HepG2 (cell line): ENCODE results near the gene MBLAC1. TPM values are rescaled to one million over a fixed set of nuclear protein-coding genes. Genes with fewer than 3 reads are reported as not detected.

Experiments used
- CENPT ChIP-seq: sonication (generic); formaldehyde crosslinking; IDR thresholded peaks from 2 replicates; pipeline ENCODE4 v1.8.0; 2022; ENCODE audit warnings: low read depth, mild to moderate bottlenecking, moderate library complexity, missing genetic modification reagents
- DZIP1 ChIP-seq: sonication (generic); formaldehyde crosslinking; IDR thresholded peaks from 2 replicates; pipeline ENCODE4 v1.5.0; 2020; ENCODE audit warnings: mild to moderate bottlenecking, missing genetic modification reagents
- GABPB1 ChIP-seq: IDR thresholded peaks from 2 replicates; pipeline ENCODE4 v1.6.1; 2016; ENCODE audit warnings: mild to moderate bottlenecking, missing genetic modification reagents, moderate library complexity, missing compliant biosample characterization
- HHEX ChIP-seq: IDR thresholded peaks from 2 replicates; pipeline ENCODE4 v1.6.1; 2016; ENCODE audit warnings: control low read depth
- MIXL1 ChIP-seq: IDR thresholded peaks from 2 replicates; pipeline ENCODE4 v1.6.1; 2016
- MNT ChIP-seq: fragments of 450-650 bp; IDR thresholded peaks from 2 replicates; pipeline ENCODE4 v1.6.1; 2016
- NCOA1 ChIP-seq: sonication (generic); formaldehyde crosslinking; IDR thresholded peaks from 2 replicates; pipeline ENCODE4 v1.9.0; 2021; ENCODE audit warnings: missing genetic modification reagents
- NFE2 ChIP-seq: sonication (generic); formaldehyde crosslinking; IDR thresholded peaks from 2 replicates; pipeline ENCODE4 v1.4.0; 2020; ENCODE audit warnings: missing genetic modification reagents
- NR1H2 ChIP-seq: sonication (generic); formaldehyde crosslinking; IDR thresholded peaks from 2 replicates; pipeline ENCODE4 v1.8.1; 2022; ENCODE audit warnings: low read depth, missing genetic modification reagents, borderline replicate concordance
- NR2C2 ChIP-seq: sonication (generic); formaldehyde crosslinking; IDR thresholded peaks from 2 replicates; pipeline ENCODE4 v1.4.0; 2020; ENCODE audit warnings: missing genetic modification reagents, mild to moderate bottlenecking, moderate library complexity, borderline replicate concordance
- PRDM15 ChIP-seq: sonication (generic); formaldehyde crosslinking; IDR thresholded peaks from 2 replicates; pipeline ENCODE4 v1.4.0; 2020; ENCODE audit warnings: missing genetic modification reagents
- SAFB2 ChIP-seq: sonication (generic); formaldehyde crosslinking; IDR thresholded peaks from 2 replicates; pipeline ENCODE4 v1.5.1; 2020; ENCODE audit warnings: missing genetic modification reagents, low read depth, mild to moderate bottlenecking, borderline replicate concordance
- TBP ChIP-seq: sonication (generic); formaldehyde crosslinking; IDR thresholded peaks from 2 replicates; pipeline ENCODE4 v1.5.0; 2020; ENCODE audit warnings: missing genetic modification reagents
- TGIF2 ChIP-seq: IDR thresholded peaks from 2 replicates; pipeline ENCODE4 v1.6.1; 2016; ENCODE audit warnings: control low read depth, missing compliant biosample characterization
- ZBTB2 ChIP-seq: sonication (generic); formaldehyde crosslinking; IDR thresholded peaks from 2 replicates; pipeline ENCODE4 v1.8.0; 2022; ENCODE audit warnings: low read depth, missing genetic modification reagents
- ZNF280B ChIP-seq: sonication (generic); formaldehyde crosslinking; IDR thresholded peaks from 2 replicates; pipeline ENCODE4 v1.5.0; 2020; ENCODE audit warnings: missing genetic modification reagents, mild to moderate bottlenecking, borderline replicate concordance
- ZNF7 ChIP-seq: IDR thresholded peaks from 2 replicates; pipeline ENCODE4 v1.6.1; 2016; ENCODE audit warnings: missing biosample characterization, missing genetic modification reagents
- polyA plus RNA-seq, 8 experiments: library from polyadenylated mRNA; depleted of rRNA in 3 of 8; stranded (reverse) in 7 of 8; unstranded in 1 of 8; fragments of >200 nt; fragmentation: Illumina TruSeq in 4 of 8; extraction: Trizol in 4 of 8; gene quantifications; 2 replicates each; pipeline versions ENCODE4 v1.2.1 to v1.2.3, GENCODE V29; 2011 to 2016; ENCODE audit warnings: low read depth in 4 of 8, missing spikeins in 1 of 8, mixed read lengths in 1 of 8; ENCODE audit not compliant: insufficient read depth in 1 of 8
- total RNA-seq, 5 experiments: library from RNA; depleted of rRNA; stranded (reverse); fragments of >200 nt; fragmentation: Illumina TruSeq; extraction: Trizol; gene quantifications; 2 replicates each; pipeline ENCODE4 v1.2.3, GENCODE V29; 2016; ENCODE audit warnings: low read depth in 1 of 5

The MBLAC1 gene
- total and polyA plus RNA-seq, 2 of the 13 experiments (the other 11 are each of a cell fraction or from before 2014, with no cell fraction given): 0.79 to 2.1 TPM

GRCh38 chr7:100081535-100082102, 45.1 kb upstream of the MBLAC1 start, which contains the start of gene ZNF3 (continued):
- TF ChIP-seq ZBTB2 (peak; percentile 95), ZNF7 (CRISPR knock-in tag) (no peak), DZIP1 (CRISPR knock-in tag) (no peak; the same call in none of the 2 replicates), TGIF2 (CRISPR knock-in tag) (peak; percentile 60; the same call in 1 of the 2 replicates), ZNF280B (CRISPR knock-in tag) (peak; percentile 64; the same call in 1 of the 2 replicates), NFE2 (CRISPR knock-in tag) (peak; percentile 87), TBP (CRISPR knock-in tag) (no peak), GABPB1 (CRISPR knock-in tag) (peak; percentile 99), CENPT (0 out of 2 replicates have a peak, but pooled peaks have one; percentile 58), NCOA1 (CRISPR knock-in tag) (peak; percentile 85), NR1H2 (CRISPR knock-in tag) (no peak), MIXL1 (CRISPR knock-in tag) (peak; percentile 80), PRDM15 (CRISPR knock-in tag) (no peak), HHEX (CRISPR knock-in tag) (0 out of 2 replicates have a peak, but pooled peaks have one; percentile 6), SAFB2 (CRISPR knock-in tag) (peak; percentile 73; the same call in 1 of the 2 replicates), MNT (peak; percentile 72), NR2C2 (CRISPR knock-in tag) (peak; percentile 99)
